ENCODE results near the gene NUCKS1.
A peak's percentile ranks its signal among the peaks of the same experiment; 100 is the strongest.

NUCKS1 gene

DNA sequence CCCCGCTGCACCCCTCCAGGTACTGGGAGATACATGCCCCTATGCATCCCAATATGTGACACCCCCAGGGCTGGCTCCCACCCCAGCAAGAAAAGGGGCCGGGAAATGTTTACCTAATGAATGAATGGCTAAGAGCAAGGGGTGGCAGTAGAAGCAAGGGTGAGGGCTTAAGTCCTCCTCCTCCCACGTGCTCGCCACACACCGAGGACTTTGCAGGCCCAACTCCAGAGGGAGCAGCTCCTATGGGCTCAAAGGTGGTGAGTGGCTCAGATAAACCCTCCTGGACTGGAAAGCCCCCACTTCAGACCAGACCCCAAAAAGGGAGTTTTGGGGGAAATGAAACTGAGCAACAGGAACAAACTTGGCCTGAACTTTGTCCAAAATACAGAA, 81.0 kb downstream of the NUCKS1 start:
- no peak for DNase-seq

DNA sequence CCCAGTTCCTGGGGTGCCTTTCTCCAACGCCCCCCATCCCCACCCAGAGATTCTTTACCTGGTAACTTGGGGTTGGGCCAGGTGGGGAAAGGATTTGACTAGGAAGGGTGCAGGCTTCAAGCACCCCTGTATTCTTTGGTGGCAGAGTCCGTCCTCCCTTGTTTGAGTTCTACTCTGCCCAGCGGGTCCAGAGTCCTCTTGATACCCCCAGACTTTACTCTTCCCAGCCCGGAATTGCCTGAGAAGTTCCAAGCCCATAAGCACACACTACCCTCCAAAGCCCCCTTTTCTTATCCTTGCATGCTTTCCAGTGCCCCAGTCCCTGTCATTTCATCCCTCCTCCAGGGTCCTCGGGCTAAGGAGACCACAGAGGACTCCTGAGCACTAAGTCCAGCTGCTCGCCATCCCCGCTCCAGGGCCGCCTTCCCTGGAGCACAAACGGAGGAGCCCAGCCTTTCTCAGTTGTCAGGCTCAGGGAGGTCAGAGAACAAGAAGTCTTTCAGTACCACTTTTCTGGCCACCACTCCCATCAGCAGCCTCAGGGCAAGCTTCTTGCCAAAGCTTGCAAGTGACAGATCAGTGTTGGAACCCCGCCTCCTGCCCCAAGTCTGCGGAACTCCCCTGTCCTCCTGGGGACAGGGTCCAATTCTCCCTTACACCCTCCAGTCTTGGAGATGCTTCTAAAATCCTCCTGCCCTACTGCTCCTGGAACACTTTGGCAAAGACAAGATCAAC, 81.9 kb downstream of the NUCKS1 start:
- DNase-seq (no peak), ATAC-seq (no peak)

More for the DNA sequence above, 81.0 kb downstream of the NUCKS1 start:
- ATAC-seq, result peak; percentile 44

DNA sequence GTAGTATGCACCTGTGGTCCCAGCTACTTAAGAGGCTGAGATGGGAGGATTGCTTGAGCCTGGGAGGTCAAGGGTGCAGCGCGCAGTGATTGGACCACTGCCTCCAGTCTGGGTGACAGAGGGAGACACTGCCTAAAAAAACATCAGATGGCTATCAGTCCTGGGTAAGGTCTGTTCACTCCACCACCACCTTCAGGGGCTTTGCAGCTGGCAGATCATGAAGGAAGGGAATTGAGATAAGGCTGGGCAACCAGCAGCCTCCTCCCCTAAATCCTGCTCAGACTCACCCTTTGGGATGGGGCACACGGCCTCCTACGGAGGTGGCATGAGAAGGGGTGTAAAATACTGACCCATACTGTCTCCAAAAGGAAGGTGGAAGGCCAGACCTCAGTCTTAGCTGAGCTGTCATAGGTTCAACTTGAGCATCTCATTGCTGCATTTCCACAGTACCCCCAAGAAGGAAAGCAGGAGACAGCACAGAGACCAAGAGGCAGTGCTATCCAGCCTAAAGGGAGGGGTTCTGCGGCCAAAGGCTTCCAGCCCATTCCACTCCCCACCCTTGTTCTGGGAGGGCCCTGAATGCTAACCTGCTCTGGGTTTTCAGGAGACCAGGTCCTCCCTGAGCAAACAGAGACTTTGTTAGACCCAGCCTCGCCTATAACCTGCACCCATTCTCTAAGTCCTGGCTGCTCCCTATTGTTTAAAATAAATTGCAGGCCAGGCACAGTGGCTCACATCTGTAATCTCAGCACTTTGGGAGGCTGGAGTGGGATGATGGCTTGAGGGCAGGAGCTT, 83.4 kb downstream of the NUCKS1 start:
- ATAC-seq, result no peak
- DNase-seq, result no peak

DNA sequence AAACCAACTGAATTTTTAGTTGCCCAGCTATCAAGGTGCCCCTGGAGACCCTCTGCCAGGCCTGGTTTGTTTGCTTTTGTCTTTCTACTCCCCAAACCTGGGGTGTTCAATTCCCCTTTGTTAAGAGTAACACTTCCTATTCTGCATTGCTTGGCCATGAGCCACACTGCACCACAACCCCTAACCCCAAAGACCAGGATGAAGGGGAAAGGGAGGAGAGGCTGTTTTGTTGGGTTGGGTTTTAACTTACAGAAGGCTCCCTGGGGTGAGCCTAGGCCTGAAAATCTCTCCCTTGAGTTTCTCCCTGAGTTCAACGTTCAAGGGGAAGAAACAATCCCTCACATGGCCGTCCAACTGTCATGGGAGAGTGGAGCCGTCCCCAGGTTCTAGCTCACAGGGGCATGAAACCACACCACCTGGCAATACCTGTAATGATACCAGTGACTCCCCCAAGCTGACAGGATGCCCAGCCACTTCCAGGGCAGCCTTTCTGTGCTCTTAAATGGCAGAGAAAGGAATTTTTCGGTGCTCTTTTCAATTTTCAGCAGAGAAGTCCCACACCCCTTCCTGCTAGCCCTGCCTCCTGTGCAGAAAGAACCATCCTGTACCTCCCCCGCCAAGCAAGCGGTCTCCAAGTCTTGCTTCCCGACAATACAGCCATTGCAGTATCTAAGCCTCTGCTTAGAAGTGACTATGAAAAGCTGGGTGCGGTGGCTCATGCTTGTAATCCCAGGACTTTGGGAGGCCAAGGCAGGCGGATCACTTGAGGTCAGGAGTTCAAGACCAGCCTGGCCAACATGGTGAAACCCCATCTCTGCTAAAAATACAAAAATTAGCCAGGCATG, 84.6 kb downstream of the NUCKS1 start:
- ATAC-seq (no peak), DNase-seq (no peak)

DNA sequence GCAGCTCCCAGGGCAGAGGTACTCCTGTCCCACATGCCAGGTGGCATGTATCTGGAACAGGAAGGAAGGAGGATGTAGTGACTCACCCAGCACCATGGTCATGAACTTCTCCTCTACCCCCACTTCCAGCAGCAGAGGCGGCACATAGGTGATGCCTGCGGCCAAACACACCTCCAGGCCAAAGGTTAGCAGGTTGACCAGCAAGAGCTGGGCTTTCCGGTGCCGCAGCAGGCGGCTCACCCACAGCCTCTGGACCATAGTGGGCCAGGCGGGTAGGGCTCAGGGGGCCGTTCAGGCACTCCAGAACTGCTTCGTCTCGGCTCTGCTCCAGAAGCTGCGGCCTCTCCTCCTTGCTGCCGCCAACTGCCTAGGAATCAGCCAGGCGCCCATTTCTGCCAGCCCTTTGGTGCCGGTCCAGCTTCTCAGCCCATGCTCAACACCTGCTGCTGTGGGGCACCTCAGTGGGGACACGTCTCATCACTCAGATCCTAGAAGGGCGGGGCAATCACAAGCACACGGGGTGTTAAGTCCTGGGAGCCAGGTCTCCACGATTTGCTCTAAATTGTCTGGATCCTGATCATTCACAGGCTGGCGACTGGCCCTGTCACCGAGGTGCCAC, 85.5 kb downstream of the NUCKS1 start:
- no peak for DNase-seq
- ATAC-seq, result no peak

DNA sequence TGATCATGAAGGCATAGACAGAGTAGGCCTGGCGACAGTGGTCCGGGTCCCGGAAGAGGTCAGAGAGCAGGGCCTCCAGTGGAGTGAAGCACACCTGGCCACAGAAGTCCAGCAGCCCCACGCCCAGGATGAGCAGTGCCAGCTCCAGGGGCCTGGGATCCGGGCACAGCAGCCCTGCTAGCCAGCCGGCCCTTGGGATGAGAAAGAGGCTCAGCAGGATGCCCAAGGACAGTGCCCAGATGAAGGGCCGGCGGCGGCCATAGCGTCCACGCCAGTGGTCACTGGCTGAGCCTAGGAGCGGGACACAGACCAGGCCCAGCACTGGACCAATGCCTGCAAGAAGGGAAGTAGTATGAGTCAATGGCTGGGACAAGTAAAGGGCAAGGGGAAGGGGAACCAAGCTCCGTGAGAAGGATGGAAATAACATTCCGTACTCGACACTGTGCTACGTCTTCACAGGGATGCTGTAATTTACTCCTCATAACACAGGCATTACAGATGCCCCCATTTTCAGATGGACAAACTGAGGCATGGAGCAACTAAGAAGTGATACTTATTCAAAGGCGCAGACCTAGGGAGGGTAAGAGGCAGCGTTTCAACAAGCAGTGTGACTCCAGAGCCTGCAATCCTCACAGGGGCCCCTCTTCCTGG, 86.6 kb downstream of the NUCKS1 start:
- ATAC-seq (no peak), DNase-seq (no peak)
